ENCODE measurements around the gene ELL. TPM values are rescaled to one million over a fixed set of nuclear protein-coding genes. Genes with fewer than 3 reads are reported as not detected.

ELL gene
- total and polyA plus RNA-seq, 2 donors (not counting 3 experiments of a cell fraction or from before 2014, with no cell fraction given): 9.9 to 18.2 TPM

GRCh38 chr19:18501351-18501750 lies 20.5 kb downstream of the ELL start:
- peaks cover 76% of the 10 kb centered on the region for H3K79me2 ChIP-seq (ENCODE audit: control insufficient read depth, insufficient read depth, low read length)
- dilution Hi-C loops (cut with MboI; ENCODE audit: extremely low pct_ligation_motif_present, low sequenced_read_pairs): no loop called here
- no peaks in the 10 kb centered on the region for H4K20me1 ChIP-seq (replicated peaks; ENCODE audit: control insufficient read depth, extremely low read depth, insufficient read depth, low read length)
- H3K27ac ChIP-seq (ENCODE audit: insufficient read depth, low read depth, low read length): no peak overlapping the region
- no peaks in the 10 kb centered on the region for H3K36me3 ChIP-seq (ENCODE audit: control insufficient read depth in 2 of 2, extremely low read depth in 1 of 2, insufficient read depth in 2 of 2, low read length in 2 of 2)
- no peaks in the 10 kb centered on the region for H3K9me1 ChIP-seq (replicated peaks; ENCODE audit: control insufficient read depth, extremely low read depth, insufficient read depth, low read length)
- H2AFZ ChIP-seq (ENCODE audit: low read depth, low read length): no peak overlapping the region
- no TSS peak for BruUV-seq (replicated peaks)
- no peak overlapping the region for H3K4me2 ChIP-seq (ENCODE audit: insufficient read depth, low read length)
- ChIA-PET POLR2A (no interaction called here), CTCF (interaction anchor here (1.5 kb wide), 2 partner anchors 15 to 19 kb away, joined by 5 read pairs; no protein-coding TSS in a partner anchor)
- H3K4me3 ChIP-seq (replicated peaks in 1 of 3; ENCODE audit: insufficient read depth in 1 of 3, low read depth in 1 of 3, low read length in 3 of 3): no peak overlapping the region
- no peaks in the 10 kb centered on the region for H3K9me3 ChIP-seq (replicated peaks; ENCODE audit: control insufficient read depth, insufficient read depth, low read length)
- H3K27me3 ChIP-seq (ENCODE audit: control insufficient read depth in 2 of 2, insufficient read depth in 2 of 2, low read length in 2 of 2): no peaks in the 10 kb centered on the region
- no peak for TF ChIP-seq CTCF (IDR thresholded peaks at IDR 0.05; ENCODE audit: extremely low read depth in 1 of 2, insufficient read depth in 1 of 2, low read depth in 1 of 2, low read length in 2 of 2)
- TF ChIP-seq JUN (IDR thresholded peaks at IDR 0.05; ENCODE audit: borderline replicate concordance, insufficient read depth, insufficient read length, low read depth): no peak
- no peak for TF ChIP-seq POLR2AphosphoS5 (IDR thresholded peaks at IDR 0.05; ENCODE audit: insufficient read depth, low read depth, low read length)
- TF ChIP-seq EZH2 (IDR thresholded peaks at IDR 0.05; ENCODE audit: borderline replicate concordance, low read depth, low read length, severe bottlenecking): no peak
- TF ChIP-seq MYC (IDR thresholded peaks at IDR 0.05; ENCODE audit: low read depth, low read length): no peak
- TF ChIP-seq GATA2 (IDR thresholded peaks at IDR 0.05; ENCODE audit: insufficient read depth, insufficient read length, low read depth, low read length): no peak
- intact Hi-C loops (cut with micrococcal nuclease): no loop called here
- peaks cover 5% of the 10 kb centered on the region for H3K4me1 ChIP-seq (ENCODE audit: control insufficient read depth, extremely low read depth, insufficient read depth, low read length)
- DNase-seq (ENCODE audit: low read depth, low spot score) (no peak), FAIRE-seq (no peak)
- no peak overlapping the region for H3K9ac ChIP-seq (replicated peaks; ENCODE audit: extremely low read depth, insufficient read depth, low read length)
